NCI-H2107 treated with DMSO at 0.1 percent for 48 hours (cell line): ENCODE measurements around the gene KRIT1.
"Not testable (repeated sequence)": the region's sequence is repeated elsewhere in the genome, so short reads cannot be mapped to it uniquely, and the experiment has no call there.

ENCODE experiments used
- DNase-seq: peaks from one replicate; lab custom pipeline; 2025; ENCODE audit not compliant: unreplicated experiment; lab: John Stamatoyannopoulos, UW

KRIT1 gene

GRCh38 chr7:92245487-92246359 lies at the start of gene KRIT1, which contains the start of gene ANKIB1:
KRIT1 (minus strand) TSS chr7:92245914; CDS start chr7:92242135, 3,779 bp downstream.
ANKIB1 (plus strand) TSS chr7:92245974; CDS start chr7:92294979, 49,005 bp downstream.
- peak; percentile 85 for DNase-seq

- DNase-seq: no peak
These were observed 49.7 kb upstream of the KRIT1 start for GRCh38 chr7:92295391-92295790.

- DNase-seq: no peak
These were observed 48.3 kb upstream of the KRIT1 start for GRCh38 chr7:92293896-92294590.

GRCh38 chr7:92292981-92293380 lies 47.3 kb upstream of the KRIT1 start:
- no peak for DNase-seq

- no peak for DNase-seq
These were observed 43.6 kb upstream of the KRIT1 start for GRCh38 chr7:92289321-92289720.

- no peak for DNase-seq
These were observed 37.2 kb upstream of the KRIT1 start for GRCh38 chr7:92282930-92283329.

GRCh38 chr7:92282221-92282814 lies 36.6 kb upstream of the KRIT1 start:
- DNase-seq: no peak

GRCh38 chr7:92281031-92281430 lies 35.3 kb upstream of the KRIT1 start:
- no peak for DNase-seq

- no peak for DNase-seq
These were observed 33.8 kb upstream of the KRIT1 start for GRCh38 chr7:92279396-92280031.

GRCh38 chr7:92276460-92276864 lies 30.7 kb upstream of the KRIT1 start:
- DNase-seq: no peak

- DNase-seq: no peak
These were observed 29.6 kb upstream of the KRIT1 start for GRCh38 chr7:92275327-92275726.

GRCh38 chr7:92268921-92269320 lies 23.2 kb upstream of the KRIT1 start:
- no peak for DNase-seq

- no peak for DNase-seq
These were observed 20.9 kb upstream of the KRIT1 start for GRCh38 chr7:92266415-92267241.

GRCh38 chr7:92260248-92260781 lies 14.6 kb upstream of the KRIT1 start:
- no peak for DNase-seq

GRCh38 chr7:92259610-92260247 lies 14.0 kb upstream of the KRIT1 start:
- DNase-seq: no peak

GRCh38 chr7:92259062-92259461 lies 13.3 kb upstream of the KRIT1 start:
- DNase-seq: no peak

GRCh38 chr7:92255308-92255707 lies 9.6 kb upstream of the KRIT1 start:
- no peak for DNase-seq

GRCh38 chr7:92254800-92255199 lies 9.1 kb upstream of the KRIT1 start:
- DNase-seq: not testable (repeated sequence)

- DNase-seq: no peak
These were observed 7.5 kb upstream of the KRIT1 start for GRCh38 chr7:92253251-92253650.

- no peak for DNase-seq
These were observed 5.5 kb upstream of the KRIT1 start for GRCh38 chr7:92251181-92251580.
